KMS-11 (cell line): ENCODE data around the gene IGFBP6.
"Not testable (repeated sequence)": the region's sequence is repeated elsewhere in the genome, so short reads cannot be mapped to it uniquely, and the experiment has no call there.

Experiments
- H2AFZ ChIP-seq: fragments of 200-600 bp; sonication (generic); 2 replicates; pipeline ENCODE4 v1.6.1; 2016; ENCODE audit warnings: antibody characterized with exemption, mixed run types, low read depth
- H3K27ac ChIP-seq: fragments of 200-600 bp; sonication (generic); 2 replicates; pipeline ENCODE4 v1.6.1; 2016; ENCODE audit warnings: mild to moderate bottlenecking, mixed run types
- H3K27me3 ChIP-seq: fragments of 200-600 bp; sonication (generic); 2 replicates; pipeline ENCODE4 v1.6.1; 2017; ENCODE audit warnings: mild to moderate bottlenecking, low read depth, mixed run types, moderate library complexity; ENCODE audit not compliant: insufficient read depth
- H3K36me3 ChIP-seq: fragments of 200-600 bp; sonication (generic); 2 replicates; pipeline ENCODE4 v1.6.1; 2017; ENCODE audit warnings: mild to moderate bottlenecking, mixed run types; ENCODE audit not compliant: insufficient read depth
- H3K4me1 ChIP-seq: fragments of 200-600 bp; sonication (generic); 2 replicates; pipeline ENCODE4 v1.6.1; 2016; ENCODE audit warnings: mild to moderate bottlenecking, low read depth, mixed run types; ENCODE audit not compliant: poor library complexity, severe bottlenecking
- H3K4me2 ChIP-seq: fragments of 200-600 bp; sonication (generic); 2 replicates; pipeline ENCODE4 v1.7.0; 2016; ENCODE audit warnings: mild to moderate bottlenecking, mixed run types
- H3K4me3 ChIP-seq: fragments of 200-600 bp; sonication (generic); IDR thresholded peaks from 2 replicates; pipeline ENCODE4 v1.6.1; 2017; ENCODE audit warnings: low read depth, low read length, mixed read lengths; ENCODE audit not compliant: insufficient read depth
- H3K79me2 ChIP-seq: fragments of 200-600 bp; sonication (generic); 2 replicates; pipeline ENCODE4 v1.6.1; 2016; ENCODE audit warnings: low read depth, mixed run types; ENCODE audit not compliant: insufficient read depth
- H3K9ac ChIP-seq: fragments of 200-600 bp; sonication (generic); 2 replicates; pipeline ENCODE4 v1.6.1; 2016; ENCODE audit warnings: mild to moderate bottlenecking, mixed run types
- H4K20me1 ChIP-seq: fragments of 200-600 bp; sonication (generic); 2 replicates; pipeline ENCODE4 v1.6.1; 2016; ENCODE audit warnings: mild to moderate bottlenecking, mixed run types; ENCODE audit not compliant: insufficient read depth
- CTCF ChIP-seq: fragments of 200-600 bp; sonication (generic); conservative IDR thresholded peaks from 2 replicates; pipeline ENCODE4 v1.6.1; 2017; ENCODE audit warnings: low read depth, mild to moderate bottlenecking, antibody characterized with exemption, low read length, moderate library complexity, mixed read lengths

Gene IGFBP6

GRCh38 chr12:53093777-53094393 is 3.6 kb upstream of the IGFBP6 start:
- Histone ChIP-seq H3K4me2 (no peak overlapping the region), H3K9ac (no peak overlapping the region), H2AFZ (no peak overlapping the region), H3K27ac (no peak overlapping the region), H3K27me3 (peaks cover 6% of the 10 kb centered on the region), H3K4me3 (no peak overlapping the region), H3K79me2 (no peaks in the 10 kb centered on the region), H4K20me1 (no peaks in the 10 kb centered on the region), H3K36me3 (no peaks in the 10 kb centered on the region), H3K4me1 (peaks cover 15% of the 10 kb centered on the region)
- TF ChIP-seq CTCF = no peak

- no peak overlapping the region for H3K9ac ChIP-seq
- H3K27me3 ChIP-seq = peaks cover 6% of the 10 kb centered on the region
- no peaks in the 10 kb centered on the region for H3K36me3 ChIP-seq
- TF ChIP-seq CTCF = no peak
- no peak overlapping the region for H3K27ac ChIP-seq
- no peaks in the 10 kb centered on the region for H3K79me2 ChIP-seq
- H3K4me2 ChIP-seq = no peak overlapping the region
- no peak overlapping the region for H2AFZ ChIP-seq
- H3K4me3 ChIP-seq = no peak overlapping the region
- peaks cover 20% of the 10 kb centered on the region for H3K4me1 ChIP-seq
- H4K20me1 ChIP-seq = no peaks in the 10 kb centered on the region
Measured at GRCh38 chr12:53094394-53094787, 3.1 kb upstream of the IGFBP6 start.

- H3K36me3 ChIP-seq, H2AFZ ChIP-seq, H3K27ac ChIP-seq, H3K4me2 ChIP-seq, H4K20me1 ChIP-seq, H3K27me3 ChIP-seq, H3K4me3 ChIP-seq, H3K79me2 ChIP-seq, H3K9ac ChIP-seq: not testable (repeated sequence)
- peaks cover 21% of the 10 kb centered on the region for H3K4me1 ChIP-seq
Measured at GRCh38 chr12:53094796-53095595, 2.5 kb upstream of the IGFBP6 start.

GRCh38 chr12:53095596-53095895 is 1.9 kb upstream of the IGFBP6 start:
- H3K27ac ChIP-seq, H3K4me2 ChIP-seq: not testable (repeated sequence)

GRCh38 chr12:53096089-53096741 is 1.3 kb upstream of the IGFBP6 start:
- peaks cover 21% of the 10 kb centered on the region for H3K4me1 ChIP-seq
- no peaks in the 10 kb centered on the region for H3K79me2 ChIP-seq
- H3K4me3 ChIP-seq = no peak overlapping the region
- H2AFZ ChIP-seq = no peak overlapping the region
- H3K27me3 ChIP-seq = peaks cover 6% of the 10 kb centered on the region
- H3K36me3 ChIP-seq = no peaks in the 10 kb centered on the region
- no peak for TF ChIP-seq CTCF
- H4K20me1 ChIP-seq = no peaks in the 10 kb centered on the region
- H3K27ac ChIP-seq = no peak overlapping the region
- H3K4me2 ChIP-seq = no peak overlapping the region
- H3K9ac ChIP-seq = no peak overlapping the region

More at GRCh38 chr12:53095596-53095895, 1.9 kb upstream of the IGFBP6 start:
- not testable (repeated sequence) for H2AFZ ChIP-seq, H3K79me2 ChIP-seq, H3K27me3 ChIP-seq, H3K4me3 ChIP-seq, H4K20me1 ChIP-seq, H3K9ac ChIP-seq, H3K36me3 ChIP-seq
- peaks cover 21% of the 10 kb centered on the region for H3K4me1 ChIP-seq
